OCI-M1 (cell line): ENCODE results near the gene WDR31.
A peak's percentile ranks its signal among the peaks of the same experiment; 100 is the strongest.

ENCODE experiments used
- DNase-seq: peaks from one replicate; lab custom pipeline; 2025; lab: John Stamatoyannopoulos, UW

The WDR31 gene

GRCh38 chr9:113296247-113296646, 43.8 kb downstream of the WDR31 start:
- peak; percentile 9 for DNase-seq

DNA sequence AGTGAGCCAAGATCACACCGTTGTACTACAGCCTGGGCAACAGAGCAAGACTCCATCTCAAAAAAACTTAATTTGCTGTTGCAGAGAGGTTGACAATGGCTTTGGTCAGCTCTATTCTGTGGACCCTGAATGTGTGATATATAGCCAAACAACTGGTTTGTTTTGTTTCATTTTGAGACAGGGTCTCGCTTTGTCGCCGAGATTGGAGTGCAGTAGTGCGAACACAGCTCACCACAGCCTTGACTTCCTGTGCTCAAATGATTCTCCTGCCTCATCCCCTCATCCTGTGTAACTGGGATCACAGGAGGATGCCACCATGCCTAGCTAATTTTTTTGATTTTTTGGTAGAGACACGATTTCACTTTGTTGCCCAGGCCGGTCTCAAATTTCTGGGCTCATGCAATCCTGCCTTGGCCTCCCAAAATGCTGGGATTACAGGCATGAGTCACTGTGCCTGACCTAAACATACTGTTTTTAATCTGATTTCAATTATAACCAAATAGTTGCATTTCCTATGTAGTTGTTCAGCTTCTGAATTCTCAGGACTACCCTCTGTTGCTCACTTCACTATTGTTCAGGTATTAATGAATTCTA, 46.7 kb downstream of the WDR31 start:
- no peak for DNase-seq

DNA sequence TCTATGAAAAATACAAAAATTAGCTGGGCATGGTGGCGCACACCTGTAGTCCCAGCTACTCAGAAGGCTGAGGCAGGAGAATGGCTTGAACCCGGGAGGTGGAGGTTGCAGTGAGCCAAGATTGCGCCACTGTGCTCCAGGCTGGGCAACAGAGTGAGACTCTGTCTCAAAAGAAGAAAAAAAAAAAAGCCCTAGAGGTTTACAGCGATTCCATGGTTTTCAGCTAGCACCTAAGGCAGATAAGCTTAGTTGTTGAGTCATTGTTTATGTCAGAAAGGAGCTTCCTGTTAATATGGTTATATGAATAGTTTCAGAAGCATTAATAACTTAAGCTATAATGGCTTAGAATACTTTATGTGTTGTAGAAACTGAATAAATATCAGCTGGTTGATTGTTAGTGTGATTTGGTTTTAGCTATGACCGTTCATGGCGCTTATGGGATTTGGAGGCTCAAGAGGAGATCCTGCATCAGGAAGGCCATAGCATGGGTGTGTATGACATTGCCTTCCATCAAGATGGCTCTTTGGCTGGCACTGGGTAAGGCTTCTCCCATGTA, 49.9 kb downstream of the WDR31 start:
- DNase-seq: no peak

DNA sequence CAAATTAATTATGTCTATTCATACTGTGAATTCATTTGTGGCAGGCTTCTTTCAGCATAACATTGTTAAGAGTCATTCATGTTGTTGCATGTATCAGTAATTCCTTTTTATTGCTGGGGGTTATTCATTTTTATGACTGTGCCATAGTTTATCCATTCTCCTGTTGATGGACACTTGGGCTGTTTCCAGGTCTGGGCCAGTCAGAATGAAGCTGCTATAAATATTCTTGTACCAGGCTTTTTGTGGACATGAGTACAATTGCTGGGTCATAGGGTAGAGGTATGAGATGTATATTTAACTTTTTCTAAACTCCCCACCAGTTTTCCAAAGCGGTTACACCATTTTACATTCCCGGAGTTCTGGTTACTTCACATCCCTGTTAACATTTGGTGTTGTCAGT, 51.0 kb downstream of the WDR31 start:
- DNase-seq: no peak

GRCh38 chr9:113281356-113281755, 58.7 kb downstream of the WDR31 start:
- no peak for DNase-seq

- DNase-seq: no peak
These were observed 61.2 kb downstream of the WDR31 start for GRCh38 chr9:113278840-113279239.

DNA sequence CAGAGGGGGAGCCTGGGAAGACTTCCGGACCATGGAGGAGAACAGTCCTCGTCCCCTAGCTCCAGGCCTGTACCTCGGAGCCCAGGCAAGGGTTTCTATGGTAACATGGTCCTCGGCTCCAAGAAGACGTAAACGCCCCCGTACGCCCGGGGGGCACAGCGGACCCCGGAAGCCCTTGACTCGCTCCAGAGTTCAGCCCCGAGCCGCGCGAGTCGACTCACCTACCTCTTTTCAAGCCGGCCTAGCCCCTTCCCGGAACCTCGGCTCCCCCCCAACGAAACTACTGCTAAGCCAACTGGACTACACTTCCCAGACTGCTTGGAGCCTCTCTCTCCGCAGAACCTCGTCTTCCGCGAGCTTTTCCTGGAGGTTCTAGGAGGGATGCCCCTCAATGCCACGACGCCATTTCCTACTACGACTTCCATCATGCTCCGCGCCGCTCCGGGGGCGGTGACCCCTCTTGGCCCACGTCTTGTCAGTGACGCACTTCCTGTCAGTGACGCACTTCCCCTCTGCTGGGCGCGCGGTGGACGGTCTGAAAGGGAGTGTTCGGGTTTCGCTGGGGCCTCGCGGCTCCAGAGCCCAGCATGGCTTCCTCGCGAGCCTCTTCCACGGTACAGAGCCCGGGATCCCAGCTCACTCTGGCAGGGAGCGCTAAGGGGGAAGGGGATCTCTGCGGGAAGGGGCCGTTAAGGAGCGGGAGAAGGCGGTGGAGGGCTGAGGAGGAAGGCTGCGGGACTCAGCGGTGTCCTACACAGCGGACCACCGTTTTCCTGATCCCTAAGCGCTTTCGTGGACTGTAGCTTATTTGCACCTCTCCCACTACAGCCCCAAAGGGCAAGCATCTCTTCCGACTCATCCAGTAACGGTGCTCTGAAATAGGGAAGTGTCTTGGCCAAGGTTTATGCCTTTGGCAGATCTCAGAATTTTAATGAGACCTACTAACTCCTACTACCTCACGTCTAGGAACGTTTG, 64.6 kb downstream of the WDR31 start, which contains the start of the genes CDC26 and PRPF4:
Gene CDC26 (minus strand): TSS at position 416 of the 975 bp plus-strand sequence. CDS start 3,065 bp downstream, outside the sequence.
Gene PRPF4 (plus strand): TSS at position 502 of the 975 bp plus-strand sequence. CDS start 86 bp downstream, at position 588.
- peak; percentile 97 for DNase-seq

DNA sequence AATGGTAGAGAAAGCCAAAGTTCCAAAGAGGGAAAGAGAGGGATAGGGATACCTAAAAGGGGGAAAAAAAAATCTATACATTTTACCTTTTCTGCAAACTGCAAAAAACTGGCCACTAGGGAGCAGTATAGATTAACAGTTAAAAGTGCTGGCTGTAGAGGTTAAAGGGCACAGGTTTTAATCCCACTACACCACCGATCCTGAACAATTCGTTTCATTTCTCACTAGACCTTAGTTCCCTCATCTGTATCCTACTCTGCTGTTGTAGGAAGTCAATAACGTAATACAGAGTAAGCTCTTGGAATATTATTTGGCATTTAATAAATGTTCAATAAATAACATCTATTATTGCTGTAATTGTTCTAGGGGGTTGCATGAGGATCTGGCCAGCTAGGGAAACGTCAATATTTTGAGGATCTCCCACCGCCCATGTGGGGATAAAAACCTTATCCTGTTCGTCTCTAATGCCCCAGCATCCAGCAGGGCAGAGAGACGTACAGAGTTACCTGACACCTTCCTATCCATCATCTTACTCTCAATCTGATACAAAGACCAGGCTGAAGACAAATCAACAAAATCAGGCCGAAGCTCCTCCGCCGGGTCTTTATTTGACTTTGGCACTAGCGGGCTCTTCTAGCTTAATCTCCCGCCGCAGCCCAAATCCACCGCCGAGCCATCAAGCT, 65.5 kb downstream of the WDR31 start:
- DNase-seq: peak; percentile 86

- DNase-seq: no peak
These were observed 70.2 kb downstream of the WDR31 start for GRCh38 chr9:113269871-113270270.

- peak; percentile 13 for DNase-seq
These were observed 70.7 kb downstream of the WDR31 start for GRCh38 chr9:113269355-113269754.

DNA sequence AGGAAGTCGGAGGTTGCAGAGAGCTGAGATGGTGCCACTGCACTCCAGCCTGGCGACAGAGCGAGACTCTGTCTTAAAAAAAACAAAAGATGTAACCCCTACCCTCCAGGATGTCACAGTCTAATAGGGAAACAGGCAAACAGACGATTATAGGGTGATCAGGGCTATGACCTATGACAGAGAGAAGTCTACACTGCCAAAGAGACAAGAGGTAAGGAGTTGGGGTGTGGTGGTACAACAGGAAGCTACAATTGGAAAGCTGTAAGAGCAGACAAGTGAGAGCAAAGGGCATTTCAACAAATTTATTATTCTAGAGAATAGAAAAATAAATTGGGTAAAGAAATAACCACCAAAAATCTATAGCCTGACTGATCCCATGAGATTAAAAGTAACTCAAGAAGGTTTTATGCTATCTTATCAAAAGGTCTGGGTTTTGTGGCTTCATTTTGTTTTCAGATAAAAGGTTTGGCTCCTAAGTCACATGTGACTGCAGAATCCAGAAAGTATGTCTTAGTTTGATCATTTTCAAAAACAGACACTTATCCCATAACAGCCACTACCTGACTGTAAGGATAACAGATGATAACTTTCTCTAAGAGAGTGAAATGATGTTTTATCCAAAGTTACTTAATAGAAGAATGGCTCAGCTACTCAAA, 72.0 kb downstream of the WDR31 start:
- DNase-seq: peak; percentile 34

DNA sequence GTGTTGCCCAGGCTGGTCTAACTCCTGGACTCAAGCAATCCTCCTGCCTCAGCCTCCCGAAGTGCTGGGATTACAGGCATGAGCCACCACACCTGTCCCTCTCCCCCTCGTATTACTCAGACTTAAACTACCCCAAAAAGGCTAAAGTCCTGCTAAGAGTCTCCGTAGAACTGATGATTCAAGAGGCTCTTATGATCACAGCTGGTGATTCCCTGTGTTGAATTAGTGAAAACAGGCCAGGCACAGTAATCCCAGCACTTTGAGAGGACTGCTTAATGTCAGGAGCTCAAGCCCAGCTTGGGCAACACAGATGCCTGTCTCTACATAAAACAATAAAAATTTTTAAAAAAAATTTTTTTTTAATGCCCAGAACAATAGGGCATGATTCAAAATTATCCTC, 73.9 kb downstream of the WDR31 start:
- no peak for DNase-seq
